ENCODE measurements around the gene RBBP9. TPM values are rescaled to one million over a fixed set of nuclear protein-coding genes. Genes with fewer than 3 reads are reported as not detected.
A peak's percentile ranks its signal among the peaks of the same experiment; 100 is the strongest.
"Not testable (repeated sequence)": the region's sequence is repeated elsewhere in the genome, so short reads cannot be mapped to it uniquely, and the experiment has no call there.

The RBBP9 gene
- total and polyA plus RNA-seq, 11 donors: 2.1 to 9.1 (median 5.8) TPM

DNA sequence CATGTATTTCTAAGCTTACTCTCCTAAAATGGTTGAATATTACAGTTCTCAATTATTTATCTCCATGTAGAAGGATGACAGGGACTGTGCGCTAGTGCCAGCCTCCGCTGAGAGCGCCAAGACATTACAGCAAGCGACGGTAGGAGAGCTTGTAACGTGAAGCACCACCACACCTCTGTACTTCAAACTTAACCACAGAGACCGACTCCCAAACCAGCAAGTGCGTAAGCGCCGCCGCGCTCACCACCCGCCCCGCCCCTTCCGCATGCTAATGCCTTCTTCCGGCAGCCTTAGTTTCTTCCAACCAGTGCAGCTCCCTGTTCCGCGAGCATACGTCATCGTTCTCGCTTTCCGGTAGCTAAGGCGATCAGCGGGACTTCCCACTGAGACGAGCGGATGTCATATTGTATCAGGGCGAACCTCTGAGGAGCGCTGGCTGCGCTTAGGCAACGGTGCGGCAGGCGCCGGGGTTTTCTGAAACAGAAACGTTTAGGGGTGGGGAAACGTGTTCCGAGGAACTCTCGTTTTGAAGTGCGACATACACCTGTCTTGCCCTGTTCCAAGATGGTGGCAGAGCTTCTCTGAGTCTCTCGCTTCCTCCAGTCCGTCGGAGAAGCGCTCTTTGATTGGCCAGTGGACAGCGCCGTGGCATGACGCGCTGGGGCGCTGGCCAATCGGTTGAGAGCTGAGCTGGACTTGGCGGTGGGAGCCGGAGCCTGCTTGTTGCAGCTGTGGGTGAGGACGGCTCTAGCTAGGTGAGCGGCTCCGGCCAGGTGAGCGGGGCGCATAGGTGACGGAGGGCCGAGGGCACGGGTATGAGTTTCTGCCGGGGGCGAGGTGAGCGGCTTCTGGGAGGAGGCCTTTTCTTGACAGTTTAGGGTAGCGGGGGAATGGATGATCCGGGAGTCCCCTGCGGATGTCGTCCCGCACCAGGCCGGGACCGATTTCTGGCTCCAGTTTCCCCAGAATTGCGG is 10.5 kb upstream of the RBBP9 start, which contains the start of gene SEC23B:
TSS of gene SEC23B (plus strand) at position 723 of the 974 bp plus-strand sequence. CDS start 2,896 bp downstream, outside the sequence.
- WGBS, 4 donors: 0 to 1% (median 0%) methylated on average over 66 to 69 of the region's 69 CpGs
- DNase-seq (peak; percentile 97 to 99 (median 97)), ATAC-seq (peak; percentile 99)
- TF ChIP-seq POLR2A (IDR thresholded peaks at IDR 0.05): peak; percentile 11 to 68
- TF ChIP-seq, protein P1, sequence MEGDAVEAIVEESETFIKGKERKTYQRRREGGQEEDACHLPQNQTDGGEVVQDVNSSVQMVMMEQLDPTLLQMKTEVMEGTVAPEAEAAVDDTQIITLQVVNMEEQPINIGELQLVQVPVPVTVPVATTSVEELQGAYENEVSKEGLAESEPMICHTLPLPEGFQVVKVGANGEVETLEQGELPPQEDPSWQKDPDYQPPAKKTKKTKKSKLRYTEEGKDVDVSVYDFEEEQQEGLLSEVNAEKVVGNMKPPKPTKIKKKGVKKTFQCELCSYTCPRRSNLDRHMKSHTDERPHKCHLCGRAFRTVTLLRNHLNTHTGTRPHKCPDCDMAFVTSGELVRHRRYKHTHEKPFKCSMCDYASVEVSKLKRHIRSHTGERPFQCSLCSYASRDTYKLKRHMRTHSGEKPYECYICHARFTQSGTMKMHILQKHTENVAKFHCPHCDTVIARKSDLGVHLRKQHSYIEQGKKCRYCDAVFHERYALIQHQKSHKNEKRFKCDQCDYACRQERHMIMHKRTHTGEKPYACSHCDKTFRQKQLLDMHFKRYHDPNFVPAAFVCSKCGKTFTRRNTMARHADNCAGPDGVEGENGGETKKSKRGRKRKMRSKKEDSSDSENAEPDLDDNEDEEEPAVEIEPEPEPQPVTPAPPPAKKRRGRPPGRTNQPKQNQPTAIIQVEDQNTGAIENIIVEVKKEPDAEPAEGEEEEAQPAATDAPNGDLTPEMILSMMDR (IDR thresholded peaks at IDR 0.05): no peak
- peaks cover 0 to 30% (median 20%) of the 10 kb centered on the region in 9 donors for H3K36me3 ChIP-seq
- H3K27ac ChIP-seq: peak within 1 kb of the TSS; percentile 91 to 99 (median 95)
- H3K4me3 ChIP-seq: peak within 1 kb of the TSS; percentile 68 to 96 (median 77)
- H3K9me3 ChIP-seq: no peaks in the 10 kb centered on the region
- intact Hi-C loops (cut with DNase I): loop anchor here in 5 of 10 donors (1.0 to 10.0 kb wide), 6 partner anchors 10 to 543 kb away; partner anchors contain the start of genes DZANK1 (in 3 of the 5), POLR3F (in 3 of the 5), SMIM26 (in 3 of the 5) and MGME1 (in 1 of the 5)
- H3K27me3 ChIP-seq: peaks cover 0 to 23% (median 0%) of the 10 kb centered on the region in 9 donors
- peaks cover 0 to 45% (median 10%) of the 10 kb centered on the region in 12 donors for H3K4me1 ChIP-seq

DNA sequence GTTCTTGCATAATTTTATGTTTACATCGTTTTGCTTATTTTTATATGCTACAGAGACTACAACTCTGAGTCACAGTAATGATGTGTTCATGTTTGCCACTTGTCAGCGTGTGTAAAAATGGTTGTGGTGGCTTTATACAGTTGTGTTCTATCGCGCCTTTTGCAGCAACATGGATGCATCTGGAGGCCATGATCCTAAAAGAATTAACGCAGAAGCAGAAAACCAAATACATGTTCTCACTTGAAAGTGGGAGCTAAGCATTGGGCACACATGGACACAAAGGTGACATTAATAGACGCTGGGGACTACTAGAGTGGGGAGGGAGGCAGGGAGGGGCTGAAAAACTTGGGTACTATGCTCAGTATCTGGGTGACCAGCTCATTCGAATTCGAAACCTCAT is 9.7 kb upstream of the RBBP9 start:
- ATAC-seq: no peak

DNA sequence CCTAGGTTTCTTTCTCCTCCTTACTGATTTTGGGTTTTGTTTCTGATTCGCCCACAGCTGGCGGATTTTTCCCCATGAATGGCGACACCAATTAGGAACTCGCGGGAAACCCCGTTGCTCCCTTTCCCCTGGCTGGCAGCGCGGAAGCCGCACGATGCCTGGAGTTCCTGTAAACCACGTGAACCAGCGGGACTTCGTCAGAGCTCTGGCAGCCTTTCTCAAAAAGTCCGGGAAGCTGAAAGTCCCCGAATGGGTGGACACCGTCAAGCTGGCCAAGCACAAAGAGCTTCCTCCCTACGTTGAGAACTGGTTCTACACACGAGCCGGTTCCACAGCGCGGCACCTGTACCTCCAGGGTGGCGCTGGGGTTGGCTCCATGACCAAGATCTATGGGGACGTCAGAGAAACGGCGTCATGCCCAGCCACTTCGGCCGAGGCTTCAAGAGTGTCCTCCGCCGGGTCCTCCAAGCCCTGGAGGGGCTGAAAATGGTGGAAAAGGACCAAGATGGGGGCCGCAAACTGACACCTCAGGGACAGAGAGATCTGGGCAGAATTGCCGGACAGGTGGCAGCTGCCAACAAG is 7.5 kb upstream of the RBBP9 start:
- TF ChIP-seq, protein P1 (IDR thresholded peaks at IDR 0.05): no peak
- no peak for TF ChIP-seq POLR2A (IDR thresholded peaks at IDR 0.05)

More for the DNA sequence above, 9.7 kb upstream of the RBBP9 start:
- DNase-seq: no peak
- Histone ChIP-seq H3K4me3 (peak overlapping the region; percentile 68 to 96 (median 77)), H3K4me1 (peaks cover 0 to 39% (median 10%) of the 10 kb centered on the region in 12 donors), H3K36me3 (peaks cover 0 to 24% (median 12%) of the 10 kb centered on the region in 9 donors), H3K27ac (peak overlapping the region; percentile 91 to 99 (median 95)), H3K27me3 (peaks cover 0 to 24% (median 0%) of the 10 kb centered on the region in 9 donors), H3K9me3 (no peaks in the 10 kb centered on the region)
- WGBS, 4 donors: 57 to 67% (median 64%) methylated on average over 8 of the region's 8 CpGs
- intact Hi-C loops (cut with DNase I): loop anchor here in 5 of 10 donors (1.0 to 10.0 kb wide), 6 partner anchors 9 to 542 kb away; partner anchors contain the start of genes DZANK1 (in 3 of the 5), POLR3F (in 3 of the 5), SMIM26 (in 3 of the 5) and MGME1 (in 1 of the 5)
- TF ChIP-seq POLR2A (IDR thresholded peaks at IDR 0.05): no peak
- TF ChIP-seq, protein P1 (IDR thresholded peaks at IDR 0.05): no peak

DNA sequence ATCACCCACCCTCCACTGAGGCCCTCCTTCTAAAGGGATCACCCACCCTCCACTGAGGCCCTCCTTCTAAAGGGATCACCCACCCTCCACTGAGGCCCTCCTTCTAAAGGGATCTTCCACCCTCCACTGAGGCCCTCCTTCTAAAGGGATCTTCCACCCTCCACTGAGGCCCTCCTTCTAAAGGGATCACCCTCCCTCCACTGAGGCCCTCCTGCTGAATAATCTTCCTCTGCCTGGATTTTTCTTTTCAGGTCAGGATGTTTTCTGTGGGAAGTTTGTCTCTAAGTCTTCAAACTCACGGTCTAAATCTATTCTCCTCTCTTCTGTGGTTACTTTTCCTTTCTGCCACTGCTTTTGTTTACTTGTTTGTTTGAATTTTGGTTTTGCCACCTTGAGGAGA is 4.6 kb upstream of the RBBP9 start:
- not testable (repeated sequence) for H3K27ac ChIP-seq, H3K9me3 ChIP-seq, H3K4me1 ChIP-seq, DNase-seq, H3K36me3 ChIP-seq, ATAC-seq, H3K4me3 ChIP-seq
- peaks cover 0 to 24% (median 0%) of the 10 kb centered on the region in 9 donors for H3K27me3 ChIP-seq
- intact Hi-C loops (cut with DNase I): loop anchor here in 2 of 10 donors (10.0 kb wide), 2 partner anchors 217 to 537 kb away; partner anchors contain the start of genes MGME1 (in 1 of the 2), SNX5 (in 1 of the 2) and ZNF133 (in 1 of the 2)
- 53 to 62% (median 60%) methylated on average over 1 of the region's 1 CpG for WGBS, 4 donors

More for the DNA sequence above, 7.5 kb upstream of the RBBP9 start:
- Histone ChIP-seq H3K36me3 (peaks cover 0 to 3% (median 0%) of the 10 kb centered on the region in 9 donors), H3K9me3 (no peaks in the 10 kb centered on the region), H3K27ac (peak overlapping the region in 3 of 12 donors; percentile 7 to 26 (median 17)), H3K4me1 (peaks cover 0 to 20% (median 10%) of the 10 kb centered on the region in 12 donors), H3K4me3 (peak overlapping the region in 6 of 12 donors; percentile 10 to 35 (median 30)), H3K27me3 (peaks cover 0 to 24% (median 0%) of the 10 kb centered on the region in 9 donors)
- intact Hi-C loops (cut with DNase I): loop anchor here in 3 of 10 donors (5.0 to 10.0 kb wide), 3 partner anchors 63 to 540 kb away; partner anchors contain the start of genes SMIM26 (in 3 of the 3), MGME1 (in 1 of the 3), SNX5 (in 1 of the 3) and ZNF133 (in 1 of the 3)
- no peak for ATAC-seq
- peak; percentile 31 to 66 (median 57) for DNase-seq
- 57 to 75% (median 69%) methylated on average over 31 of the region's 31 CpGs for WGBS, 4 donors

Data from heart left ventricle (tissue), 16 donors.